Measurements from ENCODE around the gene PTMA.

DNA sequence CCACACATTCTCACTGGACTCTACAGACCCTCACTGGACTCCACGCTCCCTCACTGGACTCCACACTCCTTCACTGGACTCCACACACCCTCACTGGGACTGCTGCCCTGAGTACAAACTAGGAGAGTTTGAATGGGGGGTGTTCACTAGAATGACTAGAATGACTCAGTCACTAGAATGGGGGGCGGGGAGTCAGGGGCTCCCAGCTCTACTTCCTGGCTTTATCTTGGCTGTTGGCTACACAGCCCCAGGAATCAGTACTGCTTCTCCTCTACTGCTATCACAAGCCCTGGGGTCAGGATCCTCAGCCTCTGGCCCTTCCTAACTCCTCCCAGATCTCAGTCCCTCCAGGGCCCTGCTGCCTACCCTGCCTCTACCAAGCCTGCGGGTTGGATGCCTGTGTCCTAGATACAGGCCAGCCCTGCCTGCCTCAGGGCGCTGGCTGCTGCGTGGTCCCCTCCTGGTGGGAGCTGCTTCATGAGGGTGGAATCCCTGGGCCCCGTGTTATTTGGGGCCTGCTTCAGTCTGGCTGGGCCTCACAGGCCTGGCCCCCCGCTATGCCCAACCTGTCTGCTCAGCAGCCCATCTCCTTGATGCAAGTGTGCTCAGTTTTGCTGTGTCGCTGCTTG lies 7.8 kb downstream of the PTMA start:
- no peak for TF ChIP-seq ARNT (IDR thresholded peaks at IDR 0.05)
- no peak for TF ChIP-seq MTA2 (IDR thresholded peaks at IDR 0.05; ENCODE audit: low read depth)
- TF ChIP-seq, protein P1, sequence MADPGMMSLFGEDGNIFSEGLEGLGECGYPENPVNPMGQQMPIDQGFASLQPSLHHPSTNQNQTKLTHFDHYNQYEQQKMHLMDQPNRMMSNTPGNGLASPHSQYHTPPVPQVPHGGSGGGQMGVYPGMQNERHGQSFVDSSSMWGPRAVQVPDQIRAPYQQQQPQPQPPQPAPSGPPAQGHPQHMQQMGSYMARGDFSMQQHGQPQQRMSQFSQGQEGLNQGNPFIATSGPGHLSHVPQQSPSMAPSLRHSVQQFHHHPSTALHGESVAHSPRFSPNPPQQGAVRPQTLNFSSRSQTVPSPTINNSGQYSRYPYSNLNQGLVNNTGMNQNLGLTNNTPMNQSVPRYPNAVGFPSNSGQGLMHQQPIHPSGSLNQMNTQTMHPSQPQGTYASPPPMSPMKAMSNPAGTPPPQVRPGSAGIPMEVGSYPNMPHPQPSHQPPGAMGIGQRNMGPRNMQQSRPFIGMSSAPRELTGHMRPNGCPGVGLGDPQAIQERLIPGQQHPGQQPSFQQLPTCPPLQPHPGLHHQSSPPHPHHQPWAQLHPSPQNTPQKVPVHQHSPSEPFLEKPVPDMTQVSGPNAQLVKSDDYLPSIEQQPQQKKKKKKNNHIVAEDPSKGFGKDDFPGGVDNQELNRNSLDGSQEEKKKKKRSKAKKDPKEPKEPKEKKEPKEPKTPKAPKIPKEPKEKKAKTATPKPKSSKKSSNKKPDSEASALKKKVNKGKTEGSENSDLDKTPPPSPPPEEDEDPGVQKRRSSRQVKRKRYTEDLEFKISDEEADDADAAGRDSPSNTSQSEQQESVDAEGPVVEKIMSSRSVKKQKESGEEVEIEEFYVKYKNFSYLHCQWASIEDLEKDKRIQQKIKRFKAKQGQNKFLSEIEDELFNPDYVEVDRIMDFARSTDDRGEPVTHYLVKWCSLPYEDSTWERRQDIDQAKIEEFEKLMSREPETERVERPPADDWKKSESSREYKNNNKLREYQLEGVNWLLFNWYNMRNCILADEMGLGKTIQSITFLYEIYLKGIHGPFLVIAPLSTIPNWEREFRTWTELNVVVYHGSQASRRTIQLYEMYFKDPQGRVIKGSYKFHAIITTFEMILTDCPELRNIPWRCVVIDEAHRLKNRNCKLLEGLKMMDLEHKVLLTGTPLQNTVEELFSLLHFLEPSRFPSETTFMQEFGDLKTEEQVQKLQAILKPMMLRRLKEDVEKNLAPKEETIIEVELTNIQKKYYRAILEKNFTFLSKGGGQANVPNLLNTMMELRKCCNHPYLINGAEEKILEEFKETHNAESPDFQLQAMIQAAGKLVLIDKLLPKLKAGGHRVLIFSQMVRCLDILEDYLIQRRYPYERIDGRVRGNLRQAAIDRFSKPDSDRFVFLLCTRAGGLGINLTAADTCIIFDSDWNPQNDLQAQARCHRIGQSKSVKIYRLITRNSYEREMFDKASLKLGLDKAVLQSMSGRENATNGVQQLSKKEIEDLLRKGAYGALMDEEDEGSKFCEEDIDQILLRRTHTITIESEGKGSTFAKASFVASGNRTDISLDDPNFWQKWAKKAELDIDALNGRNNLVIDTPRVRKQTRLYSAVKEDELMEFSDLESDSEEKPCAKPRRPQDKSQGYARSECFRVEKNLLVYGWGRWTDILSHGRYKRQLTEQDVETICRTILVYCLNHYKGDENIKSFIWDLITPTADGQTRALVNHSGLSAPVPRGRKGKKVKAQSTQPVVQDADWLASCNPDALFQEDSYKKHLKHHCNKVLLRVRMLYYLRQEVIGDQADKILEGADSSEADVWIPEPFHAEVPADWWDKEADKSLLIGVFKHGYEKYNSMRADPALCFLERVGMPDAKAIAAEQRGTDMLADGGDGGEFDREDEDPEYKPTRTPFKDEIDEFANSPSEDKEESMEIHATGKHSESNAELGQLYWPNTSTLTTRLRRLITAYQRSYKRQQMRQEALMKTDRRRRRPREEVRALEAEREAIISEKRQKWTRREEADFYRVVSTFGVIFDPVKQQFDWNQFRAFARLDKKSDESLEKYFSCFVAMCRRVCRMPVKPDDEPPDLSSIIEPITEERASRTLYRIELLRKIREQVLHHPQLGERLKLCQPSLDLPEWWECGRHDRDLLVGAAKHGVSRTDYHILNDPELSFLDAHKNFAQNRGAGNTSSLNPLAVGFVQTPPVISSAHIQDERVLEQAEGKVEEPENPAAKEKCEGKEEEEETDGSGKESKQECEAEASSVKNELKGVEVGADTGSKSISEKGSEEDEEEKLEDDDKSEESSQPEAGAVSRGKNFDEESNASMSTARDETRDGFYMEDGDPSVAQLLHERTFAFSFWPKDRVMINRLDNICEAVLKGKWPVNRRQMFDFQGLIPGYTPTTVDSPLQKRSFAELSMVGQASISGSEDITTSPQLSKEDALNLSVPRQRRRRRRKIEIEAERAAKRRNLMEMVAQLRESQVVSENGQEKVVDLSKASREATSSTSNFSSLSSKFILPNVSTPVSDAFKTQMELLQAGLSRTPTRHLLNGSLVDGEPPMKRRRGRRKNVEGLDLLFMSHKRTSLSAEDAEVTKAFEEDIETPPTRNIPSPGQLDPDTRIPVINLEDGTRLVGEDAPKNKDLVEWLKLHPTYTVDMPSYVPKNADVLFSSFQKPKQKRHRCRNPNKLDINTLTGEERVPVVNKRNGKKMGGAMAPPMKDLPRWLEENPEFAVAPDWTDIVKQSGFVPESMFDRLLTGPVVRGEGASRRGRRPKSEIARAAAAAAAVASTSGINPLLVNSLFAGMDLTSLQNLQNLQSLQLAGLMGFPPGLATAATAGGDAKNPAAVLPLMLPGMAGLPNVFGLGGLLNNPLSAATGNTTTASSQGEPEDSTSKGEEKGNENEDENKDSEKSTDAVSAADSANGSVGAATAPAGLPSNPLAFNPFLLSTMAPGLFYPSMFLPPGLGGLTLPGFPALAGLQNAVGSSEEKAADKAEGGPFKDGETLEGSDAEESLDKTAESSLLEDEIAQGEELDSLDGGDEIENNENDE (IDR thresholded peaks at IDR 0.05; ENCODE audit: low read depth, low read length), result no peak

All from K562 (cell line).